HAP-1 (cell line): ENCODE results near the gene LAMTOR4.

ENCODE experiments used
- DNase-seq, 2 experiments: peaks; one replicate each; pipeline ENCODE4 v3.0.0-alpha.2; 2016 to 2020; ENCODE audit warnings: low spot score in 2 of 2
- H3K27me3 ChIP-seq: fragments of 250-450 bp; sonication (Bioruptor Pico); 2 replicates; pipeline ENCODE4 v1.5.1; 2020; ENCODE audit warnings: low read depth, mild to moderate bottlenecking, moderate library complexity
- H3K36me3 ChIP-seq: fragments of 250-450 bp; sonication (Bioruptor Pico); replicated peaks from 2 replicates; pipeline ENCODE4 v1.5.1; 2020; ENCODE audit warnings: mild to moderate bottlenecking
- H3K4me1 ChIP-seq: fragments of 250-450 bp; sonication (Bioruptor Pico); 2 replicates; pipeline ENCODE4 v1.5.1; 2020; ENCODE audit warnings: mild to moderate bottlenecking
- H3K4me3 ChIP-seq: fragments of 250-450 bp; sonication (Bioruptor Pico); 2 replicates; pipeline ENCODE4 v1.5.1; 2020; ENCODE audit warnings: mild to moderate bottlenecking, moderate library complexity
- H3K9me3 ChIP-seq: fragments of 250-450 bp; sonication (Bioruptor Pico); 2 replicates; pipeline ENCODE4 v1.5.1; 2020; ENCODE audit warnings: mild to moderate bottlenecking, moderate library complexity
- in situ Hi-C: fragments of 300-500 bp; cut with MboI; formaldehyde crosslinking; loops from 3 replicates; pipeline ENCODE4 v1.14.3; 2020; ENCODE audit warnings: low sequenced_read_pairs, inconsistent platforms, mixed read lengths

Gene LAMTOR4

GRCh38 chr7:100163871-100164270 is 15.2 kb downstream of the LAMTOR4 start:
- no peaks in the 10 kb centered on the region for H3K9me3 ChIP-seq
- H3K27me3 ChIP-seq, result peaks cover 7% of the 10 kb centered on the region; the same call in 1 of the 2 replicates
- H3K36me3 ChIP-seq, result no peaks in the 10 kb centered on the region
- no peak for DNase-seq
- in situ Hi-C loops, result no loop called here
- no peak overlapping the region for H3K4me3 ChIP-seq
- H3K4me1 ChIP-seq, result peaks cover 13% of the 10 kb centered on the region

GRCh38 chr7:100166317-100166940 is 17.7 kb downstream of the LAMTOR4 start:
- no peak for DNase-seq
- no peaks in the 10 kb centered on the region for H3K9me3 ChIP-seq
- in situ Hi-C loops, result no loop called here
- H3K27me3 ChIP-seq, result peaks cover 7% of the 10 kb centered on the region; the same call in 1 of the 2 replicates
- H3K4me1 ChIP-seq, result peaks cover 13% of the 10 kb centered on the region
- no peak overlapping the region for H3K4me3 ChIP-seq
- H3K36me3 ChIP-seq, result no peaks in the 10 kb centered on the region

GRCh38 chr7:100166970-100167911 is 18.5 kb downstream of the LAMTOR4 start:
- in situ Hi-C loops, result no loop called here
- Histone ChIP-seq H3K4me1 (peaks cover 13% of the 10 kb centered on the region), H3K27me3 (peaks cover 7% of the 10 kb centered on the region; the same call in 1 of the 2 replicates), H3K36me3 (no peaks in the 10 kb centered on the region), H3K9me3 (no peaks in the 10 kb centered on the region), H3K4me3 (no peak overlapping the region)
- no peak for DNase-seq

- Histone ChIP-seq H3K36me3 (no peaks in the 10 kb centered on the region), H3K27me3 (peaks cover 7% of the 10 kb centered on the region; the same call in 1 of the 2 replicates), H3K4me3 (no peak overlapping the region; the same call in 1 of the 2 replicates), H3K4me1 (peaks cover 13% of the 10 kb centered on the region), H3K9me3 (no peaks in the 10 kb centered on the region)
- in situ Hi-C loops, result no loop called here
- no peak for DNase-seq
These were observed 19.2 kb downstream of the LAMTOR4 start for GRCh38 chr7:100167912-100168323.

- Histone ChIP-seq H3K4me3 (no peak overlapping the region), H3K4me1 (peaks cover 13% of the 10 kb centered on the region), H3K27me3 (peaks cover 7% of the 10 kb centered on the region; the same call in 1 of the 2 replicates), H3K36me3 (no peaks in the 10 kb centered on the region), H3K9me3 (no peaks in the 10 kb centered on the region)
- no peak for DNase-seq
- in situ Hi-C loops, result no loop called here
These were observed 20.6 kb downstream of the LAMTOR4 start for GRCh38 chr7:100169147-100169850.

- peaks cover 7% of the 10 kb centered on the region; the same call in 1 of the 2 replicates for H3K27me3 ChIP-seq
- no peaks in the 10 kb centered on the region for H3K36me3 ChIP-seq
- peaks cover 13% of the 10 kb centered on the region for H3K4me1 ChIP-seq
- DNase-seq, result no peak
- H3K4me3 ChIP-seq, result no peak overlapping the region
- in situ Hi-C loops, result no loop called here
- H3K9me3 ChIP-seq, result no peaks in the 10 kb centered on the region
These were observed 21.6 kb downstream of the LAMTOR4 start for GRCh38 chr7:100170101-100170897.

GRCh38 chr7:100171087-100171681 is 22.5 kb downstream of the LAMTOR4 start:
- peaks cover 7% of the 10 kb centered on the region; the same call in 1 of the 2 replicates for H3K27me3 ChIP-seq
- H3K9me3 ChIP-seq, result no peaks in the 10 kb centered on the region
- peaks cover 14% of the 10 kb centered on the region for H3K4me1 ChIP-seq
- DNase-seq, result no peak
- H3K4me3 ChIP-seq, result no peak overlapping the region
- in situ Hi-C loops, result no loop called here
- no peaks in the 10 kb centered on the region for H3K36me3 ChIP-seq

- no peaks in the 10 kb centered on the region for H3K9me3 ChIP-seq
- H3K36me3 ChIP-seq, result no peaks in the 10 kb centered on the region
- in situ Hi-C loops, result no loop called here
- DNase-seq, result no peak
- peaks cover 20% of the 10 kb centered on the region for H3K4me1 ChIP-seq
- H3K27me3 ChIP-seq, result peaks cover 3% of the 10 kb centered on the region; the same call in 1 of the 2 replicates
- no peak overlapping the region for H3K4me3 ChIP-seq
These were observed 23.1 kb downstream of the LAMTOR4 start for GRCh38 chr7:100171840-100172239.

GRCh38 chr7:100173806-100174495 is 25.2 kb downstream of the LAMTOR4 start:
- peaks cover 7% of the 10 kb centered on the region for H3K4me1 ChIP-seq
- no peaks in the 10 kb centered on the region for H3K27me3 ChIP-seq
- no peak overlapping the region for H3K4me3 ChIP-seq
- H3K36me3 ChIP-seq, result no peaks in the 10 kb centered on the region
- DNase-seq, result no peak
- in situ Hi-C loops, result no loop called here
- H3K9me3 ChIP-seq, result no peaks in the 10 kb centered on the region

- Histone ChIP-seq H3K36me3 (no peaks in the 10 kb centered on the region), H3K4me1 (peaks cover 7% of the 10 kb centered on the region), H3K27me3 (no peaks in the 10 kb centered on the region), H3K9me3 (no peaks in the 10 kb centered on the region), H3K4me3 (no peak overlapping the region)
- no peak for DNase-seq
- in situ Hi-C loops, result no loop called here
These were observed 25.9 kb downstream of the LAMTOR4 start for GRCh38 chr7:100174582-100174981.

- Histone ChIP-seq H3K9me3 (no peaks in the 10 kb centered on the region), H3K4me1 (peaks cover 7% of the 10 kb centered on the region), H3K4me3 (no peak overlapping the region), H3K36me3 (no peaks in the 10 kb centered on the region), H3K27me3 (no peaks in the 10 kb centered on the region)
- DNase-seq, result no peak
- in situ Hi-C loops, result no loop called here
These were observed 26.7 kb downstream of the LAMTOR4 start for GRCh38 chr7:100175296-100175935.
